ENCODE results near the gene SPACA9.

SPACA9 gene

GRCh38 chr9:132864277-132864676 lies 14.4 kb upstream of the SPACA9 start:
- no peak for DNase-seq

GRCh38 chr9:132864691-132865090 lies 14.0 kb upstream of the SPACA9 start:
- no peak for DNase-seq

GRCh38 chr9:132866898-132867297 lies 11.8 kb upstream of the SPACA9 start:
- DNase-seq: no peak

- no peak for DNase-seq
Measured at GRCh38 chr9:132869266-132869665, 9.4 kb upstream of the SPACA9 start.

GRCh38 chr9:132873403-132873802 lies 5.3 kb upstream of the SPACA9 start:
- no peak for DNase-seq

GRCh38 chr9:132875159-132875558 lies 3.5 kb upstream of the SPACA9 start:
- DNase-seq: no peak

- DNase-seq: no peak
Measured at GRCh38 chr9:132876849-132877248, 1.8 kb upstream of the SPACA9 start.

- DNase-seq: no peak
Measured at GRCh38 chr9:132877458-132877823, 1.3 kb upstream of the SPACA9 start.

- DNase-seq: peak; percentile 88
Measured at GRCh38 chr9:132877824-132878694, 639 bp upstream of the SPACA9 start, which contains the start of gene AK8. Gene AK8, minus strand, starts transcription at chr9:132878284. Its CDS starts 29 bp downstream, at chr9:132878255.

GRCh38 chr9:132879457-132880323 lies 992 bp downstream of the SPACA9 start:
- DNase-seq: no peak

GRCh38 chr9:132880324-132880661 lies 1.6 kb downstream of the SPACA9 start:
- DNase-seq: peak; percentile 17

- DNase-seq: no peak
Measured at GRCh38 chr9:132881826-132882225, 3.1 kb downstream of the SPACA9 start.

GRCh38 chr9:132882616-132883015 lies 3.9 kb downstream of the SPACA9 start:
- DNase-seq: no peak

GRCh38 chr9:132883349-132884294 lies 4.9 kb downstream of the SPACA9 start:
- DNase-seq: no peak

- peak; percentile 42 for DNase-seq
Measured at GRCh38 chr9:132885720-132886333, 7.1 kb downstream of the SPACA9 start.

GRCh38 chr9:132886334-132886725 lies 7.6 kb downstream of the SPACA9 start:
- no peak for DNase-seq

GRCh38 chr9:132887181-132888120 lies 8.8 kb downstream of the SPACA9 start:
- no peak for DNase-seq

GRCh38 chr9:132888151-132888550 lies 9.5 kb downstream of the SPACA9 start:
- DNase-seq: no peak

- no peak for DNase-seq
Measured at GRCh38 chr9:132892400-132892799, 13.7 kb downstream of the SPACA9 start.

- DNase-seq: no peak
Measured at GRCh38 chr9:132894346-132894745, 15.6 kb downstream of the SPACA9 start.

Data from DMS53 (cell line).